Occipital lobe (tissue), 2 donors: Measurements from ENCODE around the gene GPHN. TPM values are rescaled to one million over a fixed set of nuclear protein-coding genes. Genes with fewer than 3 reads are reported as not detected.
"Not testable (repeated sequence)": the region's sequence is repeated elsewhere in the genome, so short reads cannot be mapped to it uniquely, and the experiment has no call there.

Experiments
- DNase-seq: peaks from one replicate; lab custom pipeline; 2025; lab: John Stamatoyannopoulos, UW
- total RNA-seq: library from RNA; depleted of rRNA; stranded (reverse); fragments of >200 nt; gene quantifications from one replicate; pipeline ENCODE4 v1.2.3, GENCODE V29; 2014

The GPHN gene
- total RNA-seq, 1 donor from 2014 or later = 110 TPM

DNA sequence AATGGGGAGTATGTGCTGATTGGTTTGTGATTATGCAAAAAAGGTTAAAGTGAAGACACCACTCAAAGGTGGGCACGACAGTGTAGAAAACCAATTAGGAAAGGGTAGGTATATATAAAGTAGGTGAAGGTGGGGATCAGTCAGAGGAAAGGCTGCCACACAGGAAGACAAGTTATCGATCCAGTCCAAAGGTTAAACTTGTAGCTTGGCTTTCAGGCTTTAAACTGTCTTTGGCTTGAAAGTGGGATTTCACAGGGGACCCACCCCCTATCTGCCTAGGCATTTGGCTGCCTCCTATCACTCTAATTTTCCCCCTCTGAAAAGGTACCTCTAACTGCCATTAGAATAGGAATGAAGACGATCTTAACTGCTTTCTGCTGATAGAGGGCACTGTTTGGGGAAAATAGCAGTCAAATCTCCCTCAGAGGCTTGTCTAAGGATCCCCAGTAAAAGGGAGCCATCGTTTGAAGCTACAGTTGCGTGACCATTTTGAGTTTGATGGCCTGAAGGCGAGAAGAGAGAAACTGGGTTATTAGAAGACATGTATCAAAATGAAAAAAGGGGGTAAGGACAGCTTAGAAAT is 250.2 kb downstream of the GPHN start:
- DNase-seq = no peak

GRCh38 chr14:66772146-66772545 is 264.2 kb downstream of the GPHN start:
- no peak for DNase-seq

DNA sequence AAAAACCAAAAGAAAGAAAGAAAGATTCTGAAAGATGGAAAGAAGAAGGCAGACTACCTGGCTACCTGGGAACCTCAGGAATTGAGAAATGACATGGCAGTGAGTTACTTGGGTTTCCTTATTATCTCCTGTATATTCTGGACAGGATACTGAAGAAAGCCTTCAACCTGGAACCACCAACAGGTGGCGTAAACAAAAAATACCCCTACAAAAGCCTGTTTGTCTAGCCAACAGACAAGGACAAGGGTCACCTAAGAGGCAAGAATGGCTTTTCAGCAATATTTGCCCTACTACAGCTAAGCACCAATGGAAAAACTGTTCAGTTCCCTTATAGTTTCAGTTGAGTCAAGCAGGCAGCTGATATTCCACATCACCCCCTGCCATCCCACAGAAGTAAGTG is 274.9 kb downstream of the GPHN start:
- DNase-seq = no peak

GRCh38 chr14:66790101-66790500 is 282.2 kb downstream of the GPHN start:
- DNase-seq = no peak

DNA sequence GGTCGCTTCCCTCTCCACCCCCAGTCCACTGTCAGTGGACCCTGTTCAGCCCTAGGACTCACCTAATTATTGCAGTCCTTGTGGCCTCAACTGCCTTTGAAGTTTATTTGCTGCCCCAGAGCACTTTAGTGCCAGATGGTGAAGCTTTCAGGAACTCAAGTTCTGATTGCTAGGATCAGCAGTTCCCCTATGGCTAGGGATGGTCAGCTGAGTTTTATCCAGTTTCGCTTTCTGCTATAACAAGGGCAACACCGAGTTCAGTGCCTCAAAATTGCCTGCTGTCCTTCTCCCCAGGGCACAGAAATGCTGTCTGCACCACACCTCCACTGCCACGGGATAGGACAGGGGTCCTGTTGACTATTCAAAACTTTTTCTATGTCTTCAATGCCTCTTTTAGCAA is 295.0 kb downstream of the GPHN start:
- no peak for DNase-seq

DNA sequence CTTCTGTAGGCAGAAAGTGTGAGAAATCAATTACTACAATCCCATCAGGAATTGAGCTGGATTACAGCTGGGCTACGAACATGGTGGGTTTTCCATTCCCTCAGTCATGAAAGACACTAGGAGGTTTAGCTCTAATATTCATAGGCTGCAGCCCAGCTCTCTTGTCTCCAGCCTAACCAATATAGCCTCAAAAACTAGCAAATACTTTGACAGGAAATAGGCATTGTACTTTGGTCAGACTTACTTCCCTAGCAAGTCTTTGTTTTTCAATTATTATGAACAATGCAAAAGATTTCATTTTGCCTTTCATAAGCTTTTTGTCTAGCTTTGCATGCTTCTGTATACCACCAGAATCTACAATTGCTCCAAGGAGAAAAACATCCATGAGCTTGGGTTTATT is 296.2 kb downstream of the GPHN start:
- DNase-seq = no peak

GRCh38 chr14:66813636-66814035 is 305.7 kb downstream of the GPHN start:
- no peak for DNase-seq

DNA sequence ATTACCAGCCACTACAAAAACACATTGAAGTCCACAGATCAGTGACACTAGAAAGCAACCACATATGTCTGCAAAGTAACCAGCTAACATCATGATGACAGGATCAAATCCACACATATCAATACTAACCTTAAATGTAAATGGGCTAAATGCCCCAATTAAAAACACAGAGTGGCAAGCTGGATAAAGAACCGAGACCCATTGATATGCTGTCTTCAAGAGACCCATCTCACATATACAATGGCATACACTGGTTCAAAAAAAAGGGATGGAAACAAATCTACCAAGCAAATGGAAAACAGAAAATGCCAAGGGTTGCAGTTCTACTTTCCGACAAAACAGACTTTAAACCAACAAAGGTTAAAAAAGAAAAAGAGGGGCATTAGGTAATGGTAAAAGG is 307.7 kb downstream of the GPHN start:
- no peak for DNase-seq

- DNase-seq = no peak
Measured at GRCh38 chr14:66824251-66824650, 316.3 kb downstream of the GPHN start.

GRCh38 chr14:66827182-66827581 is 319.2 kb downstream of the GPHN start:
- DNase-seq = no peak

DNA sequence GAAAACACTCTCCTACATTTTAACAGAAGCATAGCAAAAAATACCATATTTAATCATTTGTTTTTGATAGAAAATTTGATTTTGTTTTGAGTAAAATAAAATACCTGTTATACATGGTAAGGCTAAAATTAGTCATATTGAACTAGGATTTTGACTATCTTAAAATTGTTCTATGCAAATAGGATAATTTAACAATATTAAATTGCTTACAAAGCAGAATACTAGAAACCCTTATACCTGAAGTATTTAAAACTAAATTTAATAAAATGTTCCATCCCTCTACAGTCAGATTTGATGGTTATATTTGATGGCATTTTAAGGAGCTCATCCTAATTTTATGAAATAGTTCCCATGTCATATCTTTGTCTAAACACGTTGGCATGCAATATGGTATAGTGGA is 323.2 kb downstream of the GPHN start:
- no peak for DNase-seq

DNA sequence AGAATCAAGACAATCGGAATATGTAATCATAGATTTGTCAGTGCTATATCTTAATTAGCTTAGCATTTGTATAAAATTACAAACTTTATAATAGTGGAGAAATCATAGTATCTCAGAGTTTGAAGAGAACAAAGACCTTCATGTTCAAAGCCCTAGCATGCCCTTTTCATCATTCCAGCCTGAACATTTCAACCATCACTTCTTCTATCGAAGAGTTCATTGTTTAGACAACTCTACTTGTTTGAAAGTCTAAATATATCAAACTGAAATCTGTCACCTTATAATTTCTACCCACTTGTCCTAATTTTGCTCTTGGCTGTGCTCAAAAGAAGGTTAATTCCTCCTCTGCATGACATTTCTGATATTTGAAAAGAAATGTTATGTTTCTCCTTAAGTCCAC is 325.9 kb downstream of the GPHN start:
- no peak for DNase-seq

GRCh38 chr14:66837436-66837835 is 329.5 kb downstream of the GPHN start:
- DNase-seq = not testable (repeated sequence)

GRCh38 chr14:66842911-66843512 is 335.1 kb downstream of the GPHN start:
- DNase-seq = no peak

GRCh38 chr14:66850258-66850888 is 342.4 kb downstream of the GPHN start:
- DNase-seq = no peak

GRCh38 chr14:66853311-66853710 is 345.4 kb downstream of the GPHN start:
- DNase-seq = no peak

- DNase-seq = no peak
Measured at GRCh38 chr14:66857867-66858266, 349.9 kb downstream of the GPHN start.

DNA sequence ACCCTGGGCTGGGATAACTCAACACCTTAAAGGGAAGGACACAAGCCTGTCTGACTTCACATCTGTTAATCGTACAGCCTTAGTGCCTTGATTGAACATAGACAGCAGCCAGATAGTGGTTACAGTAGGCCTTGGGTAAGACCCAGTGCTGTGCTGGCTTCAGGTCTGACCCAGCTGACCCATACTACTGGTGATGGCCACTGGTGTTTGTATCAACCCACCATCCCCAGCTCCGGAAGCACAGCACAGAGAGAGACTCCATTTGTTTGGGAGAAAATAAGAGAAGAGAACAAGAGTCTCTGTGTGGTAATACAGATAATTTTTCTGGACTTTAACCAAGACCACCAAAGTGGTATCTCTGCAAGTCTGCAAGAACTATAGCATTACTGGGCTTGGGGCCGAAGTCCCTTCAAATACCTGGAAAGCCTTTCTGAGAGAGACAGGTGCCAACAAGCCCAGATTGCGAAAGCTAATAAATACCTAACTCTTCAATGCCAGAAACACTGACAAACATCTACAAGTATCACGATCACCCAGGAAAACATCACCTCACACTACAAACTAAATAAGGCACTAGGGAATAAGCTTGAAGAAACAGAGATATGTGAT is 351.2 kb downstream of the GPHN start:
- DNase-seq = no peak

DNA sequence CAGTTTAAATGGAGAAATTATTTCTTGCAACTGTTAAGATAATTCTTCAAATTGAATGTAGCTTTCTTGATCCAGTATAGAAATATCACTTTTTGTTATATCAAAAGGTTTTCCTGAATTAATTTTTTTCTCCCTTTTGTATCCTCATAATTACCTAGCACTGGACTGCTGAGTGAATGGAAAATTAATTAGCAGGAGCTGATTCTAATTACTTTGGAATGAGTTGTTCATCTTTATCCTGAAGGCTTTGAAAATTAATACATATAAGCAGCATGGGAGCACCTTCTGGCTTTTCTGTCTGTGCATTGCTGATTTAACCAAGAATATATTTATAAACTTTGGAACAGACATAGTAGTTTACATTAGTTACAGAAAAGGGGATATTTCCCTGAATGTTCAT is 373.6 kb downstream of the GPHN start:
- no peak for DNase-seq

DNA sequence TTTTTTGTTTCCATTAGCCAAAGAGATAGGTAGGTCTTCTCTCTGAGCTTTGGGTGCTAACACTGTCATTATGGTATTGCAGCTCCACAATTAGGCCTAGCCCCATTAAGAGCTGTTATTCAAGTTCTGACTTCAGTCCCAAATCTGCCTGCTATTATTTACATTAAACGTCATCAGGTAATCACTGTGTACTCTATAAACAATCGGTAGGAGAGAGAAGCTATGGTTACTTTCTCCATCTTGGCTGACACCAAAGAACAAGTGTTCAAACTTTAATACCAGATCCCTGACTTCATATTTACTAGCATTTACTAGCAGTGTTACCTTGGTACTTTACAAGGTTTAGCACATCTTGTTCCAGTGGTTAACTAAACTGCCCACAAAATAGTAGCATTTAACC is 376.2 kb downstream of the GPHN start:
- no peak for DNase-seq

DNA sequence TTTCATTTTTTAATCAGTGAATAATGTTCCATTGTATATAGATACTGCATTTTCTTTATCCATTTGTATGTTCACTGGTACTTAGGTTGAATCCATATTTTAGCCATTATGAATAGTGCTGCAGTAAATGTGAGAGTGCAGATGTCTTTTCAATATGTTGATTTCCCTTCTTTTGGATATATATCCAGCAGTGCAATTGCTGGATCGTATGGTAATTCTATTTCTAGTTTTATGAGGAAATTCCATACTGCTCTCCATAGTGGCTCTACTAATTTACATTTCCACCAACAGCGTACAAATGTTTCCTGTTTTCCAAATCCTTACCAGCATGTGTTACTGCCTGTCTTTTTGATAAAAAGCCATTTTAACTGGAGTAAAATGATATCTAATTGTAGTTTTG is 392.8 kb downstream of the GPHN start:
- DNase-seq = no peak

- DNase-seq = no peak
Measured at GRCh38 chr14:66910311-66910840, 402.4 kb downstream of the GPHN start.

- no peak for DNase-seq
Measured at GRCh38 chr14:66916421-66916820, 408.5 kb downstream of the GPHN start.
